HG02759 (cell line): ENCODE data around the gene GNB2.
"Not testable (repeated sequence)": the region's sequence is repeated elsewhere in the genome, so short reads cannot be mapped to it uniquely, and the experiment has no call there.

Experiments used
- ATAC-seq: cut with Tn5 transposase; IDR thresholded peaks from one replicate; pipeline ENCODE4 v1.9.1; 2021; ENCODE audit warnings: mild to moderate bottlenecking, moderate library complexity; ENCODE audit not compliant: unreplicated experiment

The GNB2 gene

GRCh38 chr7:100693312-100694097 is 20.0 kb downstream of the GNB2 start:
- peak; percentile 34 for ATAC-seq

GRCh38 chr7:100694098-100694745 is 20.7 kb downstream of the GNB2 start, which contains the start of gene GIGYF1:
Gene GIGYF1, minus strand, starts transcription at chr7:100694250. Its CDS starts 6,012 bp downstream, at chr7:100688238.
- peak; percentile 64 for ATAC-seq

GRCh38 chr7:100696123-100696521 is 22.6 kb downstream of the GNB2 start:
- ATAC-seq = no peak

- ATAC-seq = no peak
These were observed 25.5 kb downstream of the GNB2 start for GRCh38 chr7:100699018-100699417.

GRCh38 chr7:100701089-100701488 is 27.5 kb downstream of the GNB2 start:
- not testable (repeated sequence) for ATAC-seq

GRCh38 chr7:100705320-100705752 is 31.8 kb downstream of the GNB2 start:
- ATAC-seq = peak; percentile 60

GRCh38 chr7:100705753-100706671 is 32.5 kb downstream of the GNB2 start, which contains the start of gene POP7:
Gene POP7, plus strand, starts transcription at chr7:100706121. Its CDS starts 710 bp downstream, at chr7:100706831.
- peak; percentile 93 for ATAC-seq

GRCh38 chr7:100706672-100707311 is 33.3 kb downstream of the GNB2 start:
- no peak for ATAC-seq

- ATAC-seq = no peak
These were observed 34.9 kb downstream of the GNB2 start for GRCh38 chr7:100708395-100708794.

- ATAC-seq = no peak
These were observed 36.9 kb downstream of the GNB2 start for GRCh38 chr7:100710452-100710851.

GRCh38 chr7:100711369-100711768 is 37.8 kb downstream of the GNB2 start:
- ATAC-seq = no peak

GRCh38 chr7:100714725-100715124 is 41.2 kb downstream of the GNB2 start:
- ATAC-seq = no peak

GRCh38 chr7:100717073-100717472 is 43.5 kb downstream of the GNB2 start:
- not testable (repeated sequence) for ATAC-seq

- no peak for ATAC-seq
These were observed 46.2 kb downstream of the GNB2 start for GRCh38 chr7:100719523-100720278.

GRCh38 chr7:100720279-100720670 is 46.7 kb downstream of the GNB2 start, which contains the start of gene EPO:
Gene EPO, plus strand, starts transcription at chr7:100720468. Its CDS starts 513 bp downstream, at chr7:100720981.
- no peak for ATAC-seq

GRCh38 chr7:100720671-100721504 is 47.3 kb downstream of the GNB2 start:
- ATAC-seq = no peak

- no peak for ATAC-seq
These were observed 47.9 kb downstream of the GNB2 start for GRCh38 chr7:100721505-100721812.

- ATAC-seq = no peak
These were observed 49.1 kb downstream of the GNB2 start for GRCh38 chr7:100722480-100723212.
